ENCODE measurements around the gene CALML5.

The CALML5 gene

GRCh38 chr10:5498791-5499492, 428 bp downstream of the CALML5 start:
- no peak for DNase-seq

GRCh38 chr10:5497948-5498730, 1.2 kb downstream of the CALML5 start:
- no peak for DNase-seq

- DNase-seq, result no peak
Measured at GRCh38 chr10:5497289-5497688, 2.1 kb downstream of the CALML5 start.

- no peak for DNase-seq
Measured at GRCh38 chr10:5496261-5497250, 2.8 kb downstream of the CALML5 start.

GRCh38 chr10:5494611-5495010, 4.8 kb downstream of the CALML5 start:
- DNase-seq, result no peak

GRCh38 chr10:5493691-5494090, 5.7 kb downstream of the CALML5 start:
- DNase-seq, result no peak

GRCh38 chr10:5492929-5493576, 6.3 kb downstream of the CALML5 start:
- no peak for DNase-seq

GRCh38 chr10:5492322-5492855, 7.0 kb downstream of the CALML5 start:
- no peak for DNase-seq

GRCh38 chr10:5491477-5491876, 7.9 kb downstream of the CALML5 start:
- no peak for DNase-seq

- DNase-seq, result no peak
Measured at GRCh38 chr10:5490698-5491464, 8.5 kb downstream of the CALML5 start.

GRCh38 chr10:5490032-5490431, 9.3 kb downstream of the CALML5 start:
- no peak for DNase-seq

GRCh38 chr10:5488272-5489161, 10.9 kb downstream of the CALML5 start:
- DNase-seq, result no peak

- DNase-seq, result no peak
Measured at GRCh38 chr10:5486853-5487235, 12.5 kb downstream of the CALML5 start.

- DNase-seq, result no peak
Measured at GRCh38 chr10:5485948-5486852, 13.2 kb downstream of the CALML5 start.

- DNase-seq, result no peak
Measured at GRCh38 chr10:5485290-5485689, 14.1 kb downstream of the CALML5 start.

- no peak for DNase-seq
Measured at GRCh38 chr10:5484205-5484604, 15.2 kb downstream of the CALML5 start.

- DNase-seq, result no peak
Measured at GRCh38 chr10:5482016-5482415, 17.4 kb downstream of the CALML5 start.

GRCh38 chr10:5481121-5481520, 18.2 kb downstream of the CALML5 start:
- DNase-seq, result no peak

GRCh38 chr10:5480162-5480941, 19.0 kb downstream of the CALML5 start:
- no peak for DNase-seq
